WTC11 (cell line): ENCODE data around the gene P3H1. TPM values are rescaled to one million over a fixed set of nuclear protein-coding genes. Genes with fewer than 3 reads are reported as not detected.
A peak's percentile ranks its signal among the peaks of the same experiment; 100 is the strongest.

Source experiments
- ATAC-seq: fragments of 200-7000 bp; cut with Tn5 transposase; 2 replicates; pipeline ENCODE4 v1.10.0; 2021; ENCODE audit warnings: mild to moderate bottlenecking, moderate library complexity
- CTCF ChIA-PET: fragments of 300-600 bp; sonication (Branson Sonifier 250); formaldehyde crosslinking; loops from one replicate; lab custom pipeline; 2021; ENCODE audit warnings: antibody characterized with exemption; lab: Charles Lee
- POLR2A ChIA-PET: fragments of 350-600 bp; sonication (Branson Sonifier 250); formaldehyde crosslinking; loops from one replicate; lab custom pipeline; 2021; ENCODE audit warnings: antibody characterized with exemption; lab: Charles Lee
- DNase-seq: peaks from one replicate; pipeline ENCODE4 v3.0.0; 2021; ENCODE audit warnings: low spot score
- H3K27ac Mint-ChIP-seq: 2 replicates; pipeline ENCODE4 v1.8.0; 2021; ENCODE audit warnings: mixed read lengths
- H3K27me3 Mint-ChIP-seq: 2 replicates; pipeline ENCODE4 v1.8.0; 2021; ENCODE audit warnings: low read depth, mild to moderate bottlenecking, moderate library complexity, mixed read lengths
- H3K36me3 Mint-ChIP-seq: 2 replicates; pipeline ENCODE4 v1.8.0; 2021; ENCODE audit warnings: mixed read lengths
- H3K4me1 Mint-ChIP-seq: 2 replicates; pipeline ENCODE4 v1.8.0; 2022; ENCODE audit warnings: mixed read lengths
- H3K4me3 Mint-ChIP-seq: 2 replicates; pipeline ENCODE4 v1.8.0; 2021; ENCODE audit warnings: mild to moderate bottlenecking, moderate library complexity, mixed read lengths
- H3K9me3 Mint-ChIP-seq: 2 replicates; pipeline ENCODE4 v1.8.0; 2021; ENCODE audit warnings: mixed read lengths
- ARID4B ChIP-seq: sonication (generic); formaldehyde crosslinking; IDR thresholded peaks from 2 replicates; pipeline ENCODE4 v1.8.0; 2023; ENCODE audit warnings: missing genetic modification reagents, mild to moderate bottlenecking, borderline replicate concordance
- ATF3 ChIP-seq: sonication (generic); formaldehyde crosslinking; conservative IDR thresholded peaks from 2 replicates; pipeline ENCODE4 v1.8.1; 2022; ENCODE audit warnings: mild to moderate bottlenecking, missing genetic modification reagents
- CREB1 ChIP-seq: sonication (generic); formaldehyde crosslinking; IDR thresholded peaks from 2 replicates; pipeline ENCODE4 v1.8.0; 2023; ENCODE audit warnings: mild to moderate bottlenecking, missing genetic modification reagents
- CREM ChIP-seq: sonication (generic); formaldehyde crosslinking; IDR thresholded peaks from 2 replicates; pipeline ENCODE4 v1.8.1; 2022; ENCODE audit warnings: mild to moderate bottlenecking, missing genetic modification reagents, moderate library complexity
- E2F5 ChIP-seq: sonication (generic); formaldehyde crosslinking; IDR thresholded peaks from 2 replicates; pipeline ENCODE4 v1.8.1; 2022; ENCODE audit warnings: mild to moderate bottlenecking, moderate library complexity, missing genetic modification reagents
- ESRRA ChIP-seq: sonication (generic); formaldehyde crosslinking; IDR thresholded peaks from 2 replicates; pipeline ENCODE4 v1.8.1; 2022; ENCODE audit warnings: mild to moderate bottlenecking, missing genetic modification reagents, borderline replicate concordance
- HMGA2 ChIP-seq: fragments of 250-450 bp; sonication (Bioruptor Pico); IDR thresholded peaks from 2 replicates; pipeline ENCODE4 v1.4.0; 2021; ENCODE audit warnings: mild to moderate bottlenecking, moderate library complexity
- IRF2 ChIP-seq: sonication (generic); formaldehyde crosslinking; IDR thresholded peaks from 2 replicates; pipeline ENCODE4 v1.8.0; 2022; ENCODE audit warnings: low read depth, missing genetic modification reagents, borderline replicate concordance
- JAZF1 ChIP-seq: fragments of 250-450 bp; sonication (Bioruptor Pico); IDR thresholded peaks from 2 replicates; pipeline ENCODE4 v1.9.0; 2021; ENCODE audit warnings: moderate library complexity, mild to moderate bottlenecking, inconsistent platforms
- MXD4 ChIP-seq: fragments of 250-450 bp; sonication (Bioruptor Pico); IDR thresholded peaks from 2 replicates; pipeline ENCODE4 v1.8.0; 2021; ENCODE audit warnings: mild to moderate bottlenecking, moderate library complexity, borderline replicate concordance
- MYBL2 ChIP-seq: sonication (generic); formaldehyde crosslinking; IDR thresholded peaks from 2 replicates; pipeline ENCODE4 v1.8.1; 2023; ENCODE audit warnings: mild to moderate bottlenecking, moderate library complexity, missing genetic modification reagents
- SMAD4 ChIP-seq: sonication (generic); formaldehyde crosslinking; IDR thresholded peaks from 2 replicates; pipeline ENCODE4 v1.8.0; 2022; ENCODE audit warnings: mild to moderate bottlenecking, missing genetic modification reagents
- TEAD1 ChIP-seq: sonication (generic); formaldehyde crosslinking; IDR thresholded peaks from 2 replicates; pipeline ENCODE4 v1.8.0; 2022; ENCODE audit warnings: mild to moderate bottlenecking, missing genetic modification reagents
- TP53 ChIP-seq: sonication (generic); formaldehyde crosslinking; IDR thresholded peaks from 2 replicates; pipeline ENCODE4 v1.8.1; 2023; ENCODE audit warnings: mild to moderate bottlenecking, missing genetic modification reagents
- USF2 ChIP-seq: sonication (generic); formaldehyde crosslinking; IDR thresholded peaks from 2 replicates; pipeline ENCODE4 v1.8.1; 2023; ENCODE audit warnings: mild to moderate bottlenecking, missing genetic modification reagents, moderate library complexity
- ZBTB21 ChIP-seq: sonication (generic); formaldehyde crosslinking; IDR thresholded peaks from 2 replicates; pipeline ENCODE4 v1.8.1; 2023; ENCODE audit warnings: mild to moderate bottlenecking, missing genetic modification reagents, borderline replicate concordance
- ZNF121 ChIP-seq: sonication (generic); formaldehyde crosslinking; IDR thresholded peaks from 2 replicates; pipeline ENCODE4 v1.8.0; 2023; ENCODE audit warnings: missing genetic modification reagents
- ZNF396 ChIP-seq: fragments of 250-450 bp; sonication (Bioruptor Pico); IDR thresholded peaks from 2 replicates; pipeline ENCODE4 v1.8.0; 2021; ENCODE audit warnings: mild to moderate bottlenecking, moderate library complexity, borderline replicate concordance
- ZNF425 ChIP-seq: fragments of 250-450 bp; sonication (Bioruptor Pico); conservative IDR thresholded peaks from 2 replicates; pipeline ENCODE4 v1.9.0; 2021; ENCODE audit warnings: mild to moderate bottlenecking
- total RNA-seq: library from RNA; stranded (reverse); gene quantifications from 3 replicates; pipeline ENCODE4 v1.2.3, GENCODE V29; 2021

The P3H1 gene
- total RNA-seq, 1 experiment from 2014 or later = 95.1 TPM

- DNase-seq (no peak), ATAC-seq (no peak)
- Mint-ChIP-seq H3K4me3 (no peak overlapping the region), H3K36me3 (no peaks in the 10 kb centered on the region), H3K27me3 (no peaks in the 10 kb centered on the region; the same call in none of the 2 replicates), H3K9me3 (no peaks in the 10 kb centered on the region), H3K4me1 (no peaks in the 10 kb centered on the region), H3K27ac (no peak overlapping the region)
- POLR2A ChIA-PET = no interaction called here
- CTCF ChIA-PET = interaction anchor here (1.3 kb wide), 1 partner anchor 52 kb away, joined by 3 read pairs; the partner anchor contains the start of gene ZNF691
- no peak for TF ChIP-seq USF2 (CRISPR knock-in tag)
- no peak for TF ChIP-seq TEAD1 (CRISPR knock-in tag)
- TF ChIP-seq TP53 (CRISPR knock-in tag) = no peak
These were observed 27.0 kb upstream of the P3H1 start for GRCh38 chr1:42793824-42794223.

- Mint-ChIP-seq H3K4me1 (peaks cover 8% of the 10 kb centered on the region), H3K4me3 (no peak overlapping the region), H3K27ac (no peak overlapping the region), H3K36me3 (no peaks in the 10 kb centered on the region), H3K27me3 (no peaks in the 10 kb centered on the region), H3K9me3 (no peaks in the 10 kb centered on the region)
- ChIA-PET CTCF (interaction anchor here (0.6 kb wide), 1 partner anchor 10 kb away, joined by 4 read pairs; no protein-coding TSS in a partner anchor), POLR2A (interaction anchor here (0.5 kb wide), 1 partner anchor 38 kb away, joined by 3 read pairs; no protein-coding TSS in a partner anchor)
- ATAC-seq (no peak), DNase-seq (no peak)
- no peak for TF ChIP-seq MXD4
These were observed 21.2 kb upstream of the P3H1 start for GRCh38 chr1:42788021-42788420.

GRCh38 chr1:42786097-42786496 is 19.3 kb upstream of the P3H1 start:
- no peak overlapping the region for H3K27ac Mint-ChIP-seq
- CTCF ChIA-PET = no interaction called here

GRCh38 chr1:42784946-42785693 is 18.3 kb upstream of the P3H1 start, which contains the start of gene TMEM269:
Gene TMEM269 (plus strand): TSS chr1:42784991. CDS start chr1:42789894, 4,903 bp downstream.
- ChIA-PET POLR2A (interaction anchor here (1.0 kb wide), 1 partner anchor 28 kb away, joined by 3 read pairs; no protein-coding TSS in a partner anchor), CTCF (no interaction called here)
- peak; percentile 28 for ATAC-seq
- DNase-seq = peak; percentile 16
- Mint-ChIP-seq H3K36me3 (peaks cover 16% of the 10 kb centered on the region), H3K9me3 (peaks cover 4% of the 10 kb centered on the region; the same call in 1 of the 2 replicates), H3K4me3 (no peak within 1 kb of the TSS), H3K27ac (no peak within 1 kb of the TSS), H3K27me3 (no peaks in the 10 kb centered on the region), H3K4me1 (peaks cover 8% of the 10 kb centered on the region)
- TF ChIP-seq HMGA2 = no peak
- no peak for TF ChIP-seq ZNF396 (CRISPR knock-in tag)
- TF ChIP-seq MYBL2 (CRISPR knock-in tag) = no peak
- no peak for TF ChIP-seq SMAD4 (CRISPR knock-in tag)
- no peak for TF ChIP-seq ESRRA (CRISPR knock-in tag)
- no peak for TF ChIP-seq ATF3 (CRISPR knock-in tag)
- TF ChIP-seq JAZF1 (CRISPR knock-in tag) = no peak
- TF ChIP-seq IRF2 (CRISPR knock-in tag) = no peak
- no peak for TF ChIP-seq CREB1
- TF ChIP-seq ZBTB21 (CRISPR knock-in tag) = no peak
- TF ChIP-seq CREM (CRISPR knock-in tag) = no peak
- TF ChIP-seq ZNF425 (CRISPR knock-in tag) = no peak
- TF ChIP-seq MXD4 = no peak
- no peak for TF ChIP-seq ARID4B (CRISPR knock-in tag)
- TF ChIP-seq ZNF121 (CRISPR knock-in tag) = no peak
- no peak for TF ChIP-seq E2F5 (CRISPR knock-in tag)

More at GRCh38 chr1:42786097-42786496, 19.3 kb upstream of the P3H1 start:
- no peak for TF ChIP-seq CREB1
- Mint-ChIP-seq H3K4me3 (no peak overlapping the region), H3K9me3 (no peaks in the 10 kb centered on the region), H3K27me3 (no peaks in the 10 kb centered on the region), H3K36me3 (peaks cover 7% of the 10 kb centered on the region), H3K4me1 (peaks cover 8% of the 10 kb centered on the region)
- ATAC-seq (no peak), DNase-seq (no peak)
- POLR2A ChIA-PET = no interaction called here
